HL-60 (cell line): Measurements from ENCODE around the gene PARD3.
A peak's percentile ranks its signal among the peaks of the same experiment; 100 is the strongest.
"Not testable (repeated sequence)": the region's sequence is repeated elsewhere in the genome, so short reads cannot be mapped to it uniquely, and the experiment has no call there.

Experiments used
- DNase-seq, 2 experiments: peaks; one replicate each; pipeline ENCODE4 v3.0.0-alpha.2; 2010 to 2020; ENCODE audit warnings: low read depth in 1 of 2, low spot score in 1 of 2
- H3K27ac ChIP-seq: fragments of 250-450 bp; sonication (Bioruptor Pico); replicated peaks from 2 replicates; pipeline ENCODE4 v1.5.1; 2020; ENCODE audit warnings: mild to moderate bottlenecking, moderate library complexity
- H3K27me3 ChIP-seq: fragments of 250-450 bp; sonication (Bioruptor Pico); 2 replicates; pipeline ENCODE4 v1.5.1; 2021; ENCODE audit warnings: mild to moderate bottlenecking, moderate library complexity; ENCODE audit not compliant: insufficient read depth, poor library complexity, severe bottlenecking
- H3K4me3 ChIP-seq: replicated peaks from 2 replicates; pipeline ENCODE4 v1.5.1; 2011; ENCODE audit warnings: mild to moderate bottlenecking, control low read depth, low read length; ENCODE audit not compliant: insufficient read depth
- GABPA ChIP-seq: IDR thresholded peaks from 2 replicates; pipeline ENCODE4 v1.6.1; 2012; ENCODE audit warnings: low read depth
- POLR2AphosphoS5 ChIP-seq: IDR thresholded peaks from 2 replicates; pipeline ENCODE4 v1.6.1; 2012; ENCODE audit warnings: low read depth
- SPI1 ChIP-seq: IDR thresholded peaks from 2 replicates; pipeline ENCODE4 v1.6.1; 2012; ENCODE audit warnings: low read depth, mild to moderate bottlenecking, borderline replicate concordance
- TF ChIP-seq, protein P1 (sequence below): IDR thresholded peaks from one replicate; pipeline ENCODE4 v1.5.1; 2011; ENCODE audit warnings: low read length, control low read depth, inconsistent platforms; ENCODE audit not compliant: insufficient read depth
- TF ChIP-seq, protein P2 (sequence below): IDR thresholded peaks from 2 replicates; pipeline ENCODE4 v1.6.1; 2012; ENCODE audit warnings: low read depth; ENCODE audit not compliant: insufficient replicate concordance

The PARD3 gene

DNA sequence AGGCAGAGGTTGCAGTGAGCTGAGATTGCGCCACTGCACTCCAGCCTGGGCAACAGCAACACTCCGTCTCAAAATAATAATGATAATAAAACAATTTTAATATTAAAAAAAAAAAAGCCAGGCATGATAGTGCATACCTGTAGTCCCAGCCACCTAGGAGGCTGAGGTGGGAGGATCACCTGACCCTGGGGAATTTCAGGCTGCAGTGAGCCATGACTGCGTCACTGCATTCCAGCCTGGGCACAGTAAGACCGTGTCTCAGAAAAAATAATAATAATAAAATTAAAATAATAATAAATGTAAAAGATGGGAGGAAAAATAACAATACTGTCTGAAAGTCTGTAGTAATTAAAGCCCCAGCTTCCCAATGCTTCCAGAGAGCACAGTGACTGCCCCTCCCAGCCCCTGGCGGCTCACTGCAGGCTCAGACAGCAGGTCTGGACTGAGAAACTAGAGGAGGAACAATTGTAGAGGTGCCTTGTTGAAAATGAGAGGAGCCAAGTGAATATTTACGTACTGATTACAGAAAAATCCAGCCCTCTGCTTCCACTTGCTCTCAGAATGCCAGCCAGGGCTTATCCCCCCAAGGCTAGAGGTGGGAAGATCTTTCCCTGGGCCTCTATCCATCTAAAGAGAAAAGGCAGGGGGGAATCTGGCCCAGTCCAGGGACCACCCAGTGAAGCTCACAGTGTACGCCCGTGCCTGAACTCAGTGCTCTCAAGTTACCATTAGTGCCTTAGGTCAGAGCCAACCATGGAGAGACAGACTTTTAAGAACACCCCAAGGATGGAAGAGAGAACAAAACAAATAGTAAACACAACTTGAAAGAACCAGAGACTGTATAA is 112.8 kb downstream of the PARD3 start:
- Histone ChIP-seq H3K27ac (no peak overlapping the region), H3K4me3 (no peak overlapping the region), H3K27me3 (no peaks in the 10 kb centered on the region)
- DNase-seq: no peak
- TF ChIP-seq SPI1 (no peak), GABPA (no peak), POLR2AphosphoS5 (no peak)
- TF ChIP-seq, protein P1, sequence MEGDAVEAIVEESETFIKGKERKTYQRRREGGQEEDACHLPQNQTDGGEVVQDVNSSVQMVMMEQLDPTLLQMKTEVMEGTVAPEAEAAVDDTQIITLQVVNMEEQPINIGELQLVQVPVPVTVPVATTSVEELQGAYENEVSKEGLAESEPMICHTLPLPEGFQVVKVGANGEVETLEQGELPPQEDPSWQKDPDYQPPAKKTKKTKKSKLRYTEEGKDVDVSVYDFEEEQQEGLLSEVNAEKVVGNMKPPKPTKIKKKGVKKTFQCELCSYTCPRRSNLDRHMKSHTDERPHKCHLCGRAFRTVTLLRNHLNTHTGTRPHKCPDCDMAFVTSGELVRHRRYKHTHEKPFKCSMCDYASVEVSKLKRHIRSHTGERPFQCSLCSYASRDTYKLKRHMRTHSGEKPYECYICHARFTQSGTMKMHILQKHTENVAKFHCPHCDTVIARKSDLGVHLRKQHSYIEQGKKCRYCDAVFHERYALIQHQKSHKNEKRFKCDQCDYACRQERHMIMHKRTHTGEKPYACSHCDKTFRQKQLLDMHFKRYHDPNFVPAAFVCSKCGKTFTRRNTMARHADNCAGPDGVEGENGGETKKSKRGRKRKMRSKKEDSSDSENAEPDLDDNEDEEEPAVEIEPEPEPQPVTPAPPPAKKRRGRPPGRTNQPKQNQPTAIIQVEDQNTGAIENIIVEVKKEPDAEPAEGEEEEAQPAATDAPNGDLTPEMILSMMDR: no peak
- TF ChIP-seq, protein P2, sequence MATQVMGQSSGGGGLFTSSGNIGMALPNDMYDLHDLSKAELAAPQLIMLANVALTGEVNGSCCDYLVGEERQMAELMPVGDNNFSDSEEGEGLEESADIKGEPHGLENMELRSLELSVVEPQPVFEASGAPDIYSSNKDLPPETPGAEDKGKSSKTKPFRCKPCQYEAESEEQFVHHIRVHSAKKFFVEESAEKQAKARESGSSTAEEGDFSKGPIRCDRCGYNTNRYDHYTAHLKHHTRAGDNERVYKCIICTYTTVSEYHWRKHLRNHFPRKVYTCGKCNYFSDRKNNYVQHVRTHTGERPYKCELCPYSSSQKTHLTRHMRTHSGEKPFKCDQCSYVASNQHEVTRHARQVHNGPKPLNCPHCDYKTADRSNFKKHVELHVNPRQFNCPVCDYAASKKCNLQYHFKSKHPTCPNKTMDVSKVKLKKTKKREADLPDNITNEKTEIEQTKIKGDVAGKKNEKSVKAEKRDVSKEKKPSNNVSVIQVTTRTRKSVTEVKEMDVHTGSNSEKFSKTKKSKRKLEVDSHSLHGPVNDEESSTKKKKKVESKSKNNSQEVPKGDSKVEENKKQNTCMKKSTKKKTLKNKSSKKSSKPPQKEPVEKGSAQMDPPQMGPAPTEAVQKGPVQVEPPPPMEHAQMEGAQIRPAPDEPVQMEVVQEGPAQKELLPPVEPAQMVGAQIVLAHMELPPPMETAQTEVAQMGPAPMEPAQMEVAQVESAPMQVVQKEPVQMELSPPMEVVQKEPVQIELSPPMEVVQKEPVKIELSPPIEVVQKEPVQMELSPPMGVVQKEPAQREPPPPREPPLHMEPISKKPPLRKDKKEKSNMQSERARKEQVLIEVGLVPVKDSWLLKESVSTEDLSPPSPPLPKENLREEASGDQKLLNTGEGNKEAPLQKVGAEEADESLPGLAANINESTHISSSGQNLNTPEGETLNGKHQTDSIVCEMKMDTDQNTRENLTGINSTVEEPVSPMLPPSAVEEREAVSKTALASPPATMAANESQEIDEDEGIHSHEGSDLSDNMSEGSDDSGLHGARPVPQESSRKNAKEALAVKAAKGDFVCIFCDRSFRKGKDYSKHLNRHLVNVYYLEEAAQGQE: no peak

DNA sequence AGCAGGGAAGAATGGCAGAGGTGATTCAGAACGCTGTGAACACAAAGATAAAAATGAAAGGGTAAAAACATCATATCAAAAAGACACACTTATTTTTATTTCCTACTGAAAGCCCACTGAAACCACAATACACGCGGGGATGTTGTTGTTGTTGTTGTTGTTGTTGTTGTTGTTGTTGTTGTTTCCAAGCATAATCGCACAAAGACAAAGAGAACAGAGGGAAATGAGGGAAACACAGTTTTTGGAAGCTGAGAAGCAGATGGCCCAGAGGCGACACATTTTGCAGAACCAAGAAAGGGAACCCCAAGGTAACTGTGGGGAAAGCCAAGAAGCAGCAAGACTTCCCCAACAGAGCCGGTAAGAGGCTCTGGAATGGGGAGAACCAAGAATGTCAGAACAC is 113.9 kb downstream of the PARD3 start:
- no peak overlapping the region for H3K4me3 ChIP-seq
- TF ChIP-seq SPI1 (0 out of 2 replicates have a peak, but pooled peaks have one; percentile 7), POLR2AphosphoS5 (no peak)
- H3K27ac ChIP-seq: no peak overlapping the region
- DNase-seq: no peak
- H3K27me3 ChIP-seq: no peaks in the 10 kb centered on the region

DNA sequence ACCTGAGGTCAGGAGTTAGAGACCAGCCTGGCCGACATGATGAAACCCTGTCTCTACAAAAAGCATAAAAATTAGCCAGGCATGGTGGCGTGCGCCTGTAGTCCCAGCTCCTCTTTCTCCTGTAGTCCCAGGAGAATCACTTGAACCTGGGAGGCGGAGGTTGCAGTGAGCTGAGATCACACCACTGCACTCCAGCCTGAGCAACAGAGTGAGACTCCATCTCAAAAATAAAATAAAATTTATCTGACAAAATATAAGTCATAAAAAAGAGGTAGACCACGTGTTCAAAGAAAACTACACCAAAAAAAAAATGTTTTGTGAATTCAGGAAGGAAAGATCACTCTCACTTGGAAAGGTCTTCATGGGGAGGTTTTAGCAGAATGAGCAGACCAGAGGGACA is 114.3 kb downstream of the PARD3 start:
- H3K27me3 ChIP-seq, DNase-seq, H3K27ac ChIP-seq, H3K4me3 ChIP-seq: not testable (repeated sequence)

DNA sequence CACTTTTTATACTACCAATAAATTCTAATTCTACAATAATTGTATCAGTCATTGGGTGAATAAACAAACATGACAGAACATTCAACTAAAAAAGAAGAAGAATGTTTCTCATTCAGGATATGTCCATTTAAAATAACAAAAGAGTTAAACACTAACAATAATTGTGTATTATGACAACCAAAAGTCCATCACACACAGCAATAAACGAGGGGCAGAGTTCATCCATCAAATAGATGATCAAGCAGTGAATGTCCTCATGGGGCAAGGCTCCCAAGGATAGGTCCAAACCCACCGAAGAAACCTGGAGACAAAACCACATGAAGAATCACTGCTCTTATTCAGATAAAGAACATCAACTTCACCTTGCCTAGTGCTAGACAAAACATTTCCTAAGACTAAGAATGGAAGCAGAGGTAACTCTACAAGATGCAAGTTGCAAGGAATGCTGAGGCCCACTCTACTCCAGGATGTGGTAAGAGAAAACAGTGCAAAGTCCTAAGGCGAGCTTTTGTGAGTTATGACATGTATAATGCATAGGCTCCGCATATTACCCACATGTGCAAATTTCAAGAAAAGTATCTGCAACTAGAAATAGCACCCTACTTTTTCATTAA is 115.1 kb downstream of the PARD3 start:
- H3K27ac ChIP-seq: no peak overlapping the region

More for the DNA sequence above, 115.1 kb downstream of the PARD3 start:
- no peak for DNase-seq
- H3K27me3 ChIP-seq: no peaks in the 10 kb centered on the region
- TF ChIP-seq, protein P1: no peak
- no peak for TF ChIP-seq POLR2AphosphoS5
- TF ChIP-seq, protein P2: no peak
- TF ChIP-seq SPI1: no peak
- TF ChIP-seq GABPA: no peak
- no peak overlapping the region for H3K4me3 ChIP-seq
